GM12878 (cell line): ENCODE measurements around the gene CRYGN. TPM values are rescaled to one million over a fixed set of nuclear protein-coding genes. Genes with fewer than 3 reads are reported as not detected.

Source experiments
- ATAC-seq: fragments of 200-7000 bp; cut with Tn5 transposase; 3 replicates; pipeline ENCODE4 v1.9.1; 2020; ENCODE audit warnings: mild to moderate bottlenecking, moderate library complexity
- BruUV-seq: library from RNA; stranded (reverse); fragments of 400-500 nt; replicated peaks from 2 replicates; lab custom pipeline; 2021; lab: Mats Ljungman, UMichigan
- CTCF ChIA-PET: fragments of 300-600 bp; sonication (Branson Sonifier 250); formaldehyde crosslinking; extraction: SDS; loops from one replicate; lab custom pipeline; 2021; ENCODE audit warnings: inconsistent platforms; lab: Yijun Ruan, JAX
- POLR2A ChIA-PET: fragments of 350-600 bp; formaldehyde crosslinking; extraction: SDS; loops from one replicate; lab custom pipeline; 2021; ENCODE audit warnings: inconsistent platforms; lab: Charles Lee
- RAD21 ChIA-PET: fragments of 300-600 bp; sonication (Branson Sonifier 250); formaldehyde crosslinking; loops from one replicate; lab custom pipeline; 2023; ENCODE audit warnings: antibody characterized with exemption; ENCODE audit not compliant: unreplicated experiment; lab: Charles Lee
- SMC1A ChIA-PET: fragments of 300-600 bp; sonication (Branson Sonifier 250); formaldehyde crosslinking; loops from one replicate; lab custom pipeline; 2023; ENCODE audit not compliant: unreplicated experiment, uncharacterized antibody; lab: Charles Lee
- DNase-seq: peaks from one replicate; pipeline ENCODE4 v3.0.0-alpha.2; 2011; ENCODE audit warnings: low read depth, low spot score
- FAIRE-seq: peaks from 3 replicates; lab custom pipeline; 2011; peaks lifted over from hg19 to GRCh38; lab: Jason Lieb, UNC
- H2AFZ ChIP-seq: 2 replicates; pipeline ENCODE4 v1.6.0; 2011; ENCODE audit warnings: low read depth, low read length, control low read depth; ENCODE audit not compliant: control insufficient read depth
- H3K27ac ChIP-seq: 2 replicates; pipeline ENCODE4 v1.5.1; 2011; ENCODE audit warnings: control low read depth; ENCODE audit not compliant: control insufficient read depth, insufficient read depth
- H3K27me3 ChIP-seq, 2 experiments: replicated peaks in 1 of 2; 2 replicates each; pipeline versions ENCODE4 v1.6.0 to v1.6.1; 2011; ENCODE audit warnings: low read length in 1 of 2; ENCODE audit not compliant: control insufficient read depth in 2 of 2, insufficient read depth in 2 of 2
- H3K36me3 ChIP-seq, 2 experiments: 2 replicates each; pipeline ENCODE4 v1.5.1; 2011; ENCODE audit warnings: low read length in 1 of 2; ENCODE audit not compliant: control insufficient read depth in 2 of 2, insufficient read depth in 2 of 2
- H3K4me1 ChIP-seq: 2 replicates; pipeline ENCODE4 v1.6.1; 2011; ENCODE audit warnings: mild to moderate bottlenecking, low read length, moderate library complexity, mixed read lengths; ENCODE audit not compliant: control insufficient read depth, insufficient read depth
- H3K4me2 ChIP-seq: 2 replicates; pipeline ENCODE4 v1.6.0; 2011; ENCODE audit warnings: control low read depth; ENCODE audit not compliant: control insufficient read depth, insufficient read depth
- H3K4me3 ChIP-seq: fragments of 200-600 bp; sonication (generic); 2 replicates; pipeline ENCODE4 v1.5.1; 2016
- H3K79me2 ChIP-seq: 2 replicates; pipeline ENCODE4 v1.6.0; 2011; ENCODE audit warnings: low read length; ENCODE audit not compliant: control insufficient read depth, insufficient read depth
- H3K9ac ChIP-seq: 2 replicates; pipeline ENCODE4 v1.8.0; 2011; ENCODE audit warnings: low read length, control low read depth, mixed read lengths; ENCODE audit not compliant: control insufficient read depth, insufficient read depth
- H3K9me3 ChIP-seq: replicated peaks from 3 replicates; pipeline ENCODE4 v1.5.1; 2011; ENCODE audit warnings: mild to moderate bottlenecking, low read length; ENCODE audit not compliant: control insufficient read depth, insufficient read depth
- H4K20me1 ChIP-seq: 2 replicates; pipeline ENCODE4 v1.6.0; 2011; ENCODE audit not compliant: control insufficient read depth, insufficient read depth
- BMI1 ChIP-seq: fragments of 450-650 bp; IDR thresholded peaks from 2 replicates; pipeline ENCODE4 v1.6.1; 2016; ENCODE audit warnings: mild to moderate bottlenecking, moderate library complexity, borderline replicate concordance
- E2F8 ChIP-seq: fragments of 450-650 bp; IDR thresholded peaks from 2 replicates; pipeline ENCODE4 v1.6.1; 2018; ENCODE audit warnings: mild to moderate bottlenecking, low read depth, moderate library complexity; ENCODE audit not compliant: partially characterized antibody
- EGR1 ChIP-seq, 2 experiments: IDR thresholded peaks; 1 replicate in 1 of 2; 2 replicates in 1 of 2; pipeline ENCODE4 v1.6.1; 2011 to 2012; ENCODE audit warnings: low read depth in 2 of 2, low read length in 2 of 2, borderline replicate concordance in 1 of 2, mild to moderate bottlenecking in 1 of 2, moderate library complexity in 1 of 2
- EP300 ChIP-seq, 2 experiments: fragments of 150-350 bp in 1 of 2; IDR thresholded peaks; 2 replicates each; pipeline ENCODE4 v1.6.1; 2011 to 2012; ENCODE audit warnings: low read depth in 2 of 2, low read length in 2 of 2, borderline replicate concordance in 1 of 2, improper control_type of control experiment in 1 of 2, inconsistent platforms in 1 of 2; ENCODE audit not compliant: control insufficient read depth in 1 of 2
- MYB ChIP-seq: fragments of 150-350 bp; IDR thresholded peaks from 2 replicates; pipeline ENCODE4 v1.6.1; 2014; ENCODE audit warnings: mild to moderate bottlenecking, low read depth, low read length, borderline replicate concordance
- NFIC ChIP-seq: IDR thresholded peaks from 2 replicates; pipeline ENCODE4 v1.6.1; 2012; ENCODE audit warnings: low read depth, mild to moderate bottlenecking, inconsistent platforms, low read length, moderate library complexity
- PAX5 ChIP-seq: IDR thresholded peaks from 2 replicates; pipeline ENCODE4 v1.6.1; 2011; ENCODE audit warnings: low read depth, low read length, borderline replicate concordance
- RAD21 ChIP-seq: IDR thresholded peaks from 2 replicates; pipeline ENCODE4 v1.6.1; 2011; ENCODE audit warnings: mild to moderate bottlenecking, low read depth, low read length, moderate library complexity; ENCODE audit not compliant: insufficient read depth
- RAD51 ChIP-seq: fragments of 450-650 bp; IDR thresholded peaks from 2 replicates; pipeline ENCODE4 v1.6.1; 2016; ENCODE audit warnings: moderate library complexity, mild to moderate bottlenecking, inconsistent platforms
- ZZZ3 ChIP-seq: IDR thresholded peaks from 2 replicates; pipeline ENCODE4 v1.6.1; 2011; ENCODE audit warnings: low read depth; ENCODE audit not compliant: control insufficient read depth, insufficient read length
- WGBS: methylation state at CpG from one replicate; pipeline ENCODE4 v1.1.6; 2016; ENCODE audit warnings: low lambda C conversion rate; ENCODE audit not compliant: insufficient replicate concordance, insufficient coverage; ENCODE audit errors: missing lambda C conversion rate; 5-methylcytosine and 5-hydroxymethylcytosine counted together
- in situ Hi-C: fragments of 300-500 bp; cut with MboI; formaldehyde crosslinking; loops from 9 replicates; pipeline ENCODE4 v1.14.3; 2018; ENCODE audit warnings: mixed read lengths
- intact Hi-C: fragments of 100-400 bp; cut with micrococcal nuclease; formaldehyde crosslinking; loops from one replicate; pipeline ENCODE4 v1.14.2; 2022; ENCODE audit not compliant: unreplicated experiment
- polyA plus RNA-seq, 11 experiments: library from polyadenylated mRNA; depleted of rRNA in 4 of 11; unstranded in 6 of 11; stranded (reverse) in 5 of 11; fragments of >200 nt; fragmentation: Nextera tagmentation in 4 of 11; fragmentation: Illumina TruSeq in 1 of 11; extraction: Ambion mirVana in 4 of 11; extraction: Trizol in 1 of 11; gene quantifications; 1 replicate in 1 of 11; 2 replicates in 10 of 11; pipeline versions ENCODE4 v1.2.1 to v1.2.3, GENCODE V29; 2011 to 2016; ENCODE audit warnings: inconsistent platforms in 2 of 11, missing spikeins in 2 of 11, low read depth in 1 of 11
- total RNA-seq, 4 experiments: library from RNA; depleted of rRNA in 3 of 4; stranded (reverse); fragments of >200 nt in 3 of 4; fragmentation: Illumina TruSeq in 1 of 4; extraction: Trizol in 1 of 4; gene quantifications; 2 replicates each; pipeline versions ENCODE4 v1.2.1 to v1.2.3, GENCODE V29; 2013 to 2021
- TF ChIP-seq, protein P1 (sequence below): fragments of 450-650 bp; conservative IDR thresholded peaks from 2 replicates; pipeline ENCODE4 v1.6.1; 2017; ENCODE audit warnings: mild to moderate bottlenecking, moderate library complexity
- TF ChIP-seq, protein P2 (sequence below), 3 experiments: IDR thresholded peaks in 2 of 3; conservative IDR thresholded peaks in 1 of 3; 2 replicates each; pipeline ENCODE4 v1.5.1; 2011; ENCODE audit warnings: low read depth in 3 of 3, low read length in 3 of 3, mild to moderate bottlenecking in 3 of 3, control low read depth in 2 of 3, moderate library complexity in 2 of 3, inconsistent platforms in 1 of 3, mixed read lengths in 1 of 3; ENCODE audit not compliant: control insufficient read depth in 2 of 3, insufficient read depth in 1 of 3; ENCODE audit errors: extremely low read depth in 1 of 3

CRYGN gene
- total and polyA plus RNA-seq, 10 of the 15 experiments (the other 5 are each of a cell fraction or from before 2014, with no cell fraction given), result not detected

DNA sequence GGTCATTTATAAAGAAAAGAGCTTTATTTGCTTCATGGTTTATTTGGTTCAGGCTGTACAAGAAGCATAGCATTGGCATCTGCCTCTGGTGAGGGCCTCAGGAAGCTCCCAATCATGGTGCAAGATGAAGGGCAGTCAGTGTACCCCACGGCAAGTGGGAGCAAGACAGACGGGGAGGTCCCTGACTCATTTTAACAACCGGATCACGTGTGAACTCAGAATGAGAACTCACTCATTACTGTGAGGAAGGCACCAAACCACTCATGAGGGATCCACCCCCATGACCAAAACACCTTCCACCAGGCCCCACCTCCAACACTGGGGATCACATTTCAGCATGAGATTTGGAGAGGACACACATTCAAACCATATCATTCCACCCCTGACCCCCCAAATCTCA, 15.7 kb upstream of the CRYGN start:
- ChIA-PET CTCF (no interaction called here), RAD21 (no interaction called here), SMC1A (no interaction called here), POLR2A (no interaction called here)
- ATAC-seq (no peak; the same call in 2 of the 3 replicates), FAIRE-seq (no peak), DNase-seq (no peak)
- Histone ChIP-seq H3K27me3 (no peaks in the 10 kb centered on the region), H3K4me1 (no peaks in the 10 kb centered on the region), H4K20me1 (no peaks in the 10 kb centered on the region), H3K9ac (no peak overlapping the region), H3K27ac (no peak overlapping the region), H3K4me3 (no peak overlapping the region), H3K4me2 (no peak overlapping the region), H3K79me2 (no peaks in the 10 kb centered on the region), H3K9me3 (no peaks in the 10 kb centered on the region; the same call in 2 of the 3 replicates), H2AFZ (no peak overlapping the region), H3K36me3 (no peaks in the 10 kb centered on the region)
- intact Hi-C loops, result no loop called here
- no TSS peak for BruUV-seq
- in situ Hi-C loops, result no loop called here
- WGBS, result 6% methylated on average over 4 of the region's 4 CpGs
- TF ChIP-seq MYB (no peak), EP300 (IDR thresholded peaks at IDR 0.05; ENCODE audit: borderline replicate concordance in 1 of 2, control insufficient read depth in 1 of 2, low read depth in 2 of 2, low read length in 2 of 2) (no peak), RAD21 (no peak), NFIC (no peak), BMI1 (no peak), RAD51 (no peak), PAX5 (no peak), EGR1 (IDR thresholded peaks at IDR 0.05; ENCODE audit: borderline replicate concordance in 1 of 2, low read depth in 2 of 2, low read length in 2 of 2) (no peak), ZZZ3 (no peak), E2F8 (no peak)
- TF ChIP-seq, protein P1, sequence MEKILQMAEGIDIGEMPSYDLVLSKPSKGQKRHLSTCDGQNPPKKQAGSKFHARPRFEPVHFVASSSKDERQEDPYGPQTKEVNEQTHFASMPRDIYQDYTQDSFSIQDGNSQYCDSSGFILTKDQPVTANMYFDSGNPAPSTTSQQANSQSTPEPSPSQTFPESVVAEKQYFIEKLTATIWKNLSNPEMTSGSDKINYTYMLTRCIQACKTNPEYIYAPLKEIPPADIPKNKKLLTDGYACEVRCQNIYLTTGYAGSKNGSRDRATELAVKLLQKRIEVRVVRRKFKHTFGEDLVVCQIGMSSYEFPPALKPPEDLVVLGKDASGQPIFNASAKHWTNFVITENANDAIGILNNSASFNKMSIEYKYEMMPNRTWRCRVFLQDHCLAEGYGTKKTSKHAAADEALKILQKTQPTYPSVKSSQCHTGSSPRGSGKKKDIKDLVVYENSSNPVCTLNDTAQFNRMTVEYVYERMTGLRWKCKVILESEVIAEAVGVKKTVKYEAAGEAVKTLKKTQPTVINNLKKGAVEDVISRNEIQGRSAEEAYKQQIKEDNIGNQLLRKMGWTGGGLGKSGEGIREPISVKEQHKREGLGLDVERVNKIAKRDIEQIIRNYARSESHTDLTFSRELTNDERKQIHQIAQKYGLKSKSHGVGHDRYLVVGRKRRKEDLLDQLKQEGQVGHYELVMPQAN, result no peak
- TF ChIP-seq, protein P2, sequence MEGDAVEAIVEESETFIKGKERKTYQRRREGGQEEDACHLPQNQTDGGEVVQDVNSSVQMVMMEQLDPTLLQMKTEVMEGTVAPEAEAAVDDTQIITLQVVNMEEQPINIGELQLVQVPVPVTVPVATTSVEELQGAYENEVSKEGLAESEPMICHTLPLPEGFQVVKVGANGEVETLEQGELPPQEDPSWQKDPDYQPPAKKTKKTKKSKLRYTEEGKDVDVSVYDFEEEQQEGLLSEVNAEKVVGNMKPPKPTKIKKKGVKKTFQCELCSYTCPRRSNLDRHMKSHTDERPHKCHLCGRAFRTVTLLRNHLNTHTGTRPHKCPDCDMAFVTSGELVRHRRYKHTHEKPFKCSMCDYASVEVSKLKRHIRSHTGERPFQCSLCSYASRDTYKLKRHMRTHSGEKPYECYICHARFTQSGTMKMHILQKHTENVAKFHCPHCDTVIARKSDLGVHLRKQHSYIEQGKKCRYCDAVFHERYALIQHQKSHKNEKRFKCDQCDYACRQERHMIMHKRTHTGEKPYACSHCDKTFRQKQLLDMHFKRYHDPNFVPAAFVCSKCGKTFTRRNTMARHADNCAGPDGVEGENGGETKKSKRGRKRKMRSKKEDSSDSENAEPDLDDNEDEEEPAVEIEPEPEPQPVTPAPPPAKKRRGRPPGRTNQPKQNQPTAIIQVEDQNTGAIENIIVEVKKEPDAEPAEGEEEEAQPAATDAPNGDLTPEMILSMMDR (IDR thresholded peaks at IDR 0.05 in 2 of 3, conservative IDR thresholded peaks at IDR 0.05 in 1 of 3; ENCODE audit: control insufficient read depth in 2 of 3, extremely low read depth in 1 of 3, insufficient read depth in 1 of 3, low read depth in 3 of 3, low read length in 3 of 3), result no peak
